Measurements from ENCODE around the gene RGPD8.

RGPD8 gene

DNA sequence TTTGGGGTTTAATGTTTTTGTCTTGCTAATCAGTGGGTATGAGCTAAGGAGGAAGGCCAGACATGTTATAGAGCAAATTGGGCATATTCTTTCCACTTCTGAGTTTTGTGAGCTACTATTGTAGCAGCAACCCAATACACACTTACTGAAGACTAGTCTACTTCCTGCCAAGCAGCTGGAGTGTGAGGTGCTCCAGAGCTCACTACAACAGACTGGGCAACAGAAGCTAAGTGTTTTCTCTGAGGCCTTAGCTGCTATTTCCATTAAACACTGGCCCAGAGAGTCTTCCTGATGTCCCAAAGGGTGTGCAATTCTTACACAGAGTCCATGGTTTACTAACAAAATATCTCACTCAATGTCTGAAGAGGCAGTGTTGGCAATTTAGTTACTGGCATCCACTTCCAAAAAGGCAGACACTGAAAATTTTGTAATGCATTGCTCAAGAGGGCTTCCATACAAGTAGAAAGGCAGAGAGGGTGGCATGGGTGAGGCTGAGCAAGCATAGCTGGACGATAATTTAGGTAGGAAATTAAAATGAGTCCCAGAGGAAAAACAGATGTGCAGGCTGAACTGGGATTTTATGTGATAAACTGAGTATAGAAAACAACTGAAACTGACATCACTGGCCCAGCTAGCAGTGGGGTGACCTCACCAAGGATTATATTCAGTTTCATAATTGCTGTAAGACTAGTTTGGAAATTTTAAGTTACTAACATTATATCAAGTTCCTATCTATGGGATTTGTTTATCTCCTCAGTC, 89.4 kb downstream of the RGPD8 start:
- TF ChIP-seq, protein P1, sequence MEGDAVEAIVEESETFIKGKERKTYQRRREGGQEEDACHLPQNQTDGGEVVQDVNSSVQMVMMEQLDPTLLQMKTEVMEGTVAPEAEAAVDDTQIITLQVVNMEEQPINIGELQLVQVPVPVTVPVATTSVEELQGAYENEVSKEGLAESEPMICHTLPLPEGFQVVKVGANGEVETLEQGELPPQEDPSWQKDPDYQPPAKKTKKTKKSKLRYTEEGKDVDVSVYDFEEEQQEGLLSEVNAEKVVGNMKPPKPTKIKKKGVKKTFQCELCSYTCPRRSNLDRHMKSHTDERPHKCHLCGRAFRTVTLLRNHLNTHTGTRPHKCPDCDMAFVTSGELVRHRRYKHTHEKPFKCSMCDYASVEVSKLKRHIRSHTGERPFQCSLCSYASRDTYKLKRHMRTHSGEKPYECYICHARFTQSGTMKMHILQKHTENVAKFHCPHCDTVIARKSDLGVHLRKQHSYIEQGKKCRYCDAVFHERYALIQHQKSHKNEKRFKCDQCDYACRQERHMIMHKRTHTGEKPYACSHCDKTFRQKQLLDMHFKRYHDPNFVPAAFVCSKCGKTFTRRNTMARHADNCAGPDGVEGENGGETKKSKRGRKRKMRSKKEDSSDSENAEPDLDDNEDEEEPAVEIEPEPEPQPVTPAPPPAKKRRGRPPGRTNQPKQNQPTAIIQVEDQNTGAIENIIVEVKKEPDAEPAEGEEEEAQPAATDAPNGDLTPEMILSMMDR (IDR thresholded peaks at IDR 0.05; ENCODE audit: low read depth, low read length, missing control alignments): no peak
- no peak overlapping the region for H3K4me3 ChIP-seq (replicated peaks; ENCODE audit: low read depth, low read length)
- DNase-seq (ENCODE audit: extremely low read depth, low read depth): peak; percentile 3

DNA sequence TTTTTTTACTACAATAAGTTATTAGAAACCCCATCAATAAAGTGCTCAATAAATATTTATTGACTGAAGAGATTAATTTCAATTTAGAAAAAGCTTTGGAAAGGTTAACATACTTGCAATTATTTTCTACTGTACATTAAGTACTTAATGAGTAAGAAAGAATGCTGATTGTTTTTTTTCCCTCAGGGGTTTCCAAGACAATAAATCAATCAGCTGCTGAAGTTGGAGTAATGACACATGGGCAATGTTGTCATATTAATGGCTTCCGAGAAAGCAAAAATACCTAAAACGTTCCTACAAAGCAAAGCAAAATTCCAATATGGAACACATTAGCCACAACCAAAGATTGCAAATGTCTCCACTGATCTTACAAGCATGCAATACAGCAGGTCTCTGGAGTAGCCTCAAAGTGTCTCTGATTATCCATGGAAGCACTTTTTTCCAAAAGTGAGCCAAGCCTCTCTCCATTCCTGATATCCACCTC, 91.3 kb downstream of the RGPD8 start:
- TF ChIP-seq, protein P1 (IDR thresholded peaks at IDR 0.05; ENCODE audit: low read depth, low read length, missing control alignments): no peak
- H3K4me3 ChIP-seq (replicated peaks; ENCODE audit: low read depth, low read length): no peak overlapping the region
- peak; percentile 1 for DNase-seq (ENCODE audit: extremely low read depth, low read depth)

DNA sequence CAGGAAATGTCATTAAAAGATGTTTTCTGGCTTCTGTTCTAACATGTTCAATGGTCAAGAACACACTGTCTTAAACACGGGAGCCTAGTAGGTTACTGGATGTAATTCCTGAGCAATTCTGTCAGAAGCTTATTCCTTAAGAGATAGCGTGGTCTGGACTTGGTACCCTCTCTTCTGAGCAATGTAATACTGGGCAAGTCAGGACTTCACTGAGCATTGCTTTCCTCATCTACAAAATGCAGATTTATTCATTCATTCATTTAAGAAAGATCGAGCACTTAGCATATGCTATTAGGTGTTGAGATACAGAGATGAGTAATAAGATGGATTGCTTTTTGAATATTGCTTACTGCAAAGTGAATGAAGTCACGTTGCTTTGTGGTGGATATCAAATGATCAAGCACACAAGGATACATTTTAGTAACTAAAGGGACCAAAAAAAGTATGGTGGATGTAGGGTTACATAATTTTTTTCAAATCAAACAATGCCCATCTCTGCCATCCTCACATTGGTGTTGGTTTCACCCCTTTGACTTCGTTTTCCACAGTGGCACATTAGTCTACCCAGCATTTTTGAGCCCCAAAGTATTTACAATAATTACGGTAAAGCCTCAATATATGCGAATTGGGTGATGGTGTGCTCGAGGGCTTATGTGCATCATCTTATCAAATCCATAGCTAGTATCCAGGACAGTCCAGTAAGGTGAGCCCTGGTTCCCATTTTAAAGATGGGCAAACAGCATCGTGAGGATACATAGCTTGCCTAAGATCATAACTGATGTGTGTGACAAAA, 92.8 kb downstream of the RGPD8 start:
- no peak overlapping the region for H3K4me3 ChIP-seq (replicated peaks; ENCODE audit: low read depth, low read length)
- DNase-seq (ENCODE audit: extremely low read depth, low read depth): no peak
- TF ChIP-seq, protein P1 (IDR thresholded peaks at IDR 0.05; ENCODE audit: low read depth, low read length, missing control alignments): no peak

DNA sequence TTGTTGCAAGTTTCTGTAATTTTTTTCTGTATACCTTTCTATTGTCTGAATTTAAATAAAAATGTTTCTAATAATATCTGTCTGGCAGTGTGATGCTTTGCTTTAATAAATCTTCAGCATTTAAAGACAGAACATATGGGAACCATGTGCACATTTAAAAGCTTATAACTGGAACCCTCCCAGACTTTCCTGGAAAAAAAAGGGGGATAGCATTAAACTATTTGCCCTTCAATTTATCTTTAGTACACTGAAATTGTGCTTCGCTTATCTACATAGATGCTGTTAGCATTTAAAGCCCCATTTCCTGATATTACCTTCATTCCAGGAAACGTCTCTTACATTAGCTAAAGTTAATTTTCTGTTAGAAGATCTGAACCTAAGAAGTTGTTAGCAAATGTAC, 93.5 kb downstream of the RGPD8 start:
- H3K4me3 ChIP-seq (replicated peaks; ENCODE audit: low read depth, low read length): no peak overlapping the region
- no peak for DNase-seq (ENCODE audit: extremely low read depth, low read depth)
- TF ChIP-seq, protein P1 (IDR thresholded peaks at IDR 0.05; ENCODE audit: low read depth, low read length, missing control alignments): no peak

DNA sequence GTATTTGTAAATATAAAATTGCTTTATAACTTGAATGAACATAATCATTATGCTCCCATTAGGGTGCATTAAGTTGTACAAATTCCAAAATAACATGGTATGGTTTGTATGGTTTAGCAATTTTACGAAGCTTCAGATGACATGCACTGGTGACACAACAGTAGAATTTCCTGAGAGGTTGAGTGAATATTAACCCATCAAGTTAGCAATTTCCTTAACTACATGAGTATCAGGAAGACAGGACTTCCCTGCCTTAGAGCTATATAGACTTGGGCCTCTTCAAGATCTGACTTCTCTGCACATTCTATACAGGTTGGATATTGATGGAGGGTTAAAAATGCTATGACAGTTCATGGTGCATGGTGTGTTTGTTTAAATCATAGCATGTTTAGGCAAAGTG, 97.8 kb downstream of the RGPD8 start:
- DNase-seq (ENCODE audit: extremely low read depth, low read depth): no peak
- TF ChIP-seq, protein P1 (IDR thresholded peaks at IDR 0.05; ENCODE audit: low read depth, low read length, missing control alignments): no peak
- H3K4me3 ChIP-seq (replicated peaks; ENCODE audit: low read depth, low read length): no peak overlapping the region

DNA sequence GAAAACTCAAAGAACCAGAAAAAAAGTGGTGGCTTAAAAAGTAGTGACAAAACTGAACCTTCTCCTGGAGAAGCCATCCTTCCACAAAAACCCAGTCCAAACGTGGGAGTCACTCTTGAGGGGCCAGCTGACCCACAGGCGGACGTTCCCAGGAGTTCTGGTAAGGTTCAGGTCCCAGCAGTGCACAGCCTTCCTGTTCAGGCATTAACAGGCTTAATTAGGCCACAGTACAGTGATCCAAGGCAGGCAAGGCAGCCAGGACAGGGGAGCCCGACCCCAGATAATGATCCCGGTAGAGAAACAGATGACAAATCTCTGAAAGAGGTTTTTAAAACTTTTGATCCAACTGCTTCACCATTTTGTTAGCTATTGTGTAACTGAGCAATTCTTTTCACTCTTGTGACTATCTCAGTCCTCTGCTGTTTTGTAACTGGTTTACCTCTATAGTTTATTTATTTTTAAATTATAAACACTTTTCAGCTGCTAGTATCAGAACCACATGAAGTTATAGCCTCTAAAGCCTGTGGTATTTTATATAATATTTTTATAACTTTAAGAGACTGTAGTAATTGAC, 101.2 kb downstream of the RGPD8 start:
- DNase-seq (ENCODE audit: extremely low read depth, low read depth): no peak
- TF ChIP-seq, protein P1 (IDR thresholded peaks at IDR 0.05; ENCODE audit: low read depth, low read length, missing control alignments): no peak
- H3K4me3 ChIP-seq (replicated peaks; ENCODE audit: low read depth, low read length): no peak overlapping the region

Data from HFF-Myc (cell line).